GM18951 (cell line): Measurements from ENCODE around the gene SYPL1.
"Not testable (repeated sequence)": the region's sequence is repeated elsewhere in the genome, so short reads cannot be mapped to it uniquely, and the experiment has no call there.

Experiments used
- POLR2A ChIP-seq: IDR thresholded peaks from 4 replicates; pipeline ENCODE4 v1.6.1; 2011; ENCODE audit warnings: mild to moderate bottlenecking; ENCODE audit not compliant: insufficient read length, insufficient read depth; ENCODE audit errors: extremely low read depth
- in situ Hi-C: fragments of 300-500 bp; cut with MboI; formaldehyde crosslinking; loops from one replicate; pipeline ENCODE4 v1.12.0; 2022; ENCODE audit warnings: low sequenced_read_pairs, mixed read lengths, inconsistent platforms; ENCODE audit not compliant: unreplicated experiment

SYPL1 gene

GRCh38 chr7:106112118-106112971 is at the start of gene SYPL1:
TSS of gene SYPL1 (minus strand) at chr7:106112312. CDS start at chr7:106112208, 104 bp downstream.
- TF ChIP-seq POLR2A, result peak; percentile 68
- in situ Hi-C loops, result no loop called here

- no peak for TF ChIP-seq POLR2A
- in situ Hi-C loops, result loop anchor here (25.0 kb wide), 2 partner anchors 393 to 493 kb away; no protein-coding TSS in a partner anchor
These were observed 42.9 kb upstream of the SYPL1 start for GRCh38 chr7:106155027-106155426.

- no peak for TF ChIP-seq POLR2A
- in situ Hi-C loops, result loop anchor here (5.0 to 25.0 kb wide), 3 partner anchors 97 to 492 kb away; no protein-coding TSS in a partner anchor
These were observed 41.9 kb upstream of the SYPL1 start for GRCh38 chr7:106153891-106154449.

GRCh38 chr7:106152313-106152665 is 40.2 kb upstream of the SYPL1 start:
- in situ Hi-C loops, result loop anchor here (5.0 to 25.0 kb wide), 3 partner anchors 95 to 490 kb away; no protein-coding TSS in a partner anchor
- no peak for TF ChIP-seq POLR2A

- in situ Hi-C loops, result loop anchor here (5.0 to 25.0 kb wide), 3 partner anchors 94 to 489 kb away; no protein-coding TSS in a partner anchor
- no peak for TF ChIP-seq POLR2A
These were observed 39.6 kb upstream of the SYPL1 start for GRCh38 chr7:106151459-106152312.

GRCh38 chr7:106143711-106144337 is 31.7 kb upstream of the SYPL1 start:
- TF ChIP-seq POLR2A, result no peak
- in situ Hi-C loops, result no loop called here

- no peak for TF ChIP-seq POLR2A
- in situ Hi-C loops, result no loop called here
These were observed 30.0 kb upstream of the SYPL1 start for GRCh38 chr7:106142136-106142535.

GRCh38 chr7:106140406-106141173 is 28.5 kb upstream of the SYPL1 start:
- TF ChIP-seq POLR2A, result no peak
- in situ Hi-C loops, result no loop called here

- TF ChIP-seq POLR2A, result no peak
- in situ Hi-C loops, result no loop called here
These were observed 27.4 kb upstream of the SYPL1 start for GRCh38 chr7:106139265-106140251.

- in situ Hi-C loops, result no loop called here
- no peak for TF ChIP-seq POLR2A
These were observed 26.7 kb upstream of the SYPL1 start for GRCh38 chr7:106138776-106139175.

GRCh38 chr7:106138181-106138580 is 26.1 kb upstream of the SYPL1 start:
- in situ Hi-C loops, result not testable (repeated sequence)
